Lower leg skin (tissue), 3 donors: ENCODE measurements around the gene CD109.

Experiments
- POLR2A ChIP-seq, 2 donors: fragments of 450-650 bp; IDR thresholded peaks; one replicate each; pipeline ENCODE4 v1.6.1; 2016 to 2017; ENCODE audit warnings: antibody characterized with exemption in 2 of 2, mild to moderate bottlenecking in 1 of 2, moderate library complexity in 1 of 2
- TF ChIP-seq, protein P1 (sequence below), 3 donors: fragments of 450-650 bp; IDR thresholded peaks; one replicate each; pipeline ENCODE4 v1.5.1; 2016; ENCODE audit warnings: antibody characterized with exemption in 3 of 3, mild to moderate bottlenecking in 3 of 3, moderate library complexity in 2 of 3

DNA sequence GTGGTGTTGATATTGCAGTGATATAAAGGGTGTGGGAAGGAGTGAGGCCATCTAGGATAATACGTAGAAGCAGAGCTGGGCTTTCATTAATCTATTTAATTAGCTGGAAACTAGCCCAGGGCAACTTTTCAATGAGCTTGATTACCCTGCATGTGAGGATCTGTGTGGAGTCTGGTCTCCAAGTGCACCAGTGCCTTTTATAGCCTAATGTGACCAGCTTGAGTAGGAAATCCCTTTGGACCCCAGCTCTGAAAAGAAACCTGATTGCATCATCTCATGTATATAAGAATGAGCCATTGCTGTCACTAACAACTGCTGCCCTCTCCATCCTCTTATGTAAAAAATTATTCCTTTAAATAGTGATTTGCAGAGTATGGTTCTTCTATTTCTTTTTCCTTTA lies 72.6 kb downstream of the CD109 start:
- TF ChIP-seq, protein P1, sequence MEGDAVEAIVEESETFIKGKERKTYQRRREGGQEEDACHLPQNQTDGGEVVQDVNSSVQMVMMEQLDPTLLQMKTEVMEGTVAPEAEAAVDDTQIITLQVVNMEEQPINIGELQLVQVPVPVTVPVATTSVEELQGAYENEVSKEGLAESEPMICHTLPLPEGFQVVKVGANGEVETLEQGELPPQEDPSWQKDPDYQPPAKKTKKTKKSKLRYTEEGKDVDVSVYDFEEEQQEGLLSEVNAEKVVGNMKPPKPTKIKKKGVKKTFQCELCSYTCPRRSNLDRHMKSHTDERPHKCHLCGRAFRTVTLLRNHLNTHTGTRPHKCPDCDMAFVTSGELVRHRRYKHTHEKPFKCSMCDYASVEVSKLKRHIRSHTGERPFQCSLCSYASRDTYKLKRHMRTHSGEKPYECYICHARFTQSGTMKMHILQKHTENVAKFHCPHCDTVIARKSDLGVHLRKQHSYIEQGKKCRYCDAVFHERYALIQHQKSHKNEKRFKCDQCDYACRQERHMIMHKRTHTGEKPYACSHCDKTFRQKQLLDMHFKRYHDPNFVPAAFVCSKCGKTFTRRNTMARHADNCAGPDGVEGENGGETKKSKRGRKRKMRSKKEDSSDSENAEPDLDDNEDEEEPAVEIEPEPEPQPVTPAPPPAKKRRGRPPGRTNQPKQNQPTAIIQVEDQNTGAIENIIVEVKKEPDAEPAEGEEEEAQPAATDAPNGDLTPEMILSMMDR (IDR thresholded peaks at IDR 0.05) = no peak
- no peak for TF ChIP-seq POLR2A (IDR thresholded peaks at IDR 0.05)
